A549 treated with AZD9567 at 1 μM for 4 hours (cell line): Measurements from ENCODE around the gene GAN. TPM values are rescaled to one million over a fixed set of nuclear protein-coding genes. Genes with fewer than 3 reads are reported as not detected.

Source experiments
- total RNA-seq: library from RNA; stranded (reverse); fragments of 200-300 nt; extraction: Qiagen RNA extraction; gene quantifications from 5 replicates; pipeline ENCODE4 v1.2.3, GENCODE V29; 2022; ENCODE audit not compliant: insufficient read depth

The GAN gene, protein sequence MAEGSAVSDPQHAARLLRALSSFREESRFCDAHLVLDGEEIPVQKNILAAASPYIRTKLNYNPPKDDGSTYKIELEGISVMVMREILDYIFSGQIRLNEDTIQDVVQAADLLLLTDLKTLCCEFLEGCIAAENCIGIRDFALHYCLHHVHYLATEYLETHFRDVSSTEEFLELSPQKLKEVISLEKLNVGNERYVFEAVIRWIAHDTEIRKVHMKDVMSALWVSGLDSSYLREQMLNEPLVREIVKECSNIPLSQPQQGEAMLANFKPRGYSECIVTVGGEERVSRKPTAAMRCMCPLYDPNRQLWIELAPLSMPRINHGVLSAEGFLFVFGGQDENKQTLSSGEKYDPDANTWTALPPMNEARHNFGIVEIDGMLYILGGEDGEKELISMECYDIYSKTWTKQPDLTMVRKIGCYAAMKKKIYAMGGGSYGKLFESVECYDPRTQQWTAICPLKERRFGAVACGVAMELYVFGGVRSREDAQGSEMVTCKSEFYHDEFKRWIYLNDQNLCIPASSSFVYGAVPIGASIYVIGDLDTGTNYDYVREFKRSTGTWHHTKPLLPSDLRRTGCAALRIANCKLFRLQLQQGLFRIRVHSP
- total RNA-seq = 2.2 to 3.9 TPM (median 2.7 TPM) in 5 replicates

DNA sequence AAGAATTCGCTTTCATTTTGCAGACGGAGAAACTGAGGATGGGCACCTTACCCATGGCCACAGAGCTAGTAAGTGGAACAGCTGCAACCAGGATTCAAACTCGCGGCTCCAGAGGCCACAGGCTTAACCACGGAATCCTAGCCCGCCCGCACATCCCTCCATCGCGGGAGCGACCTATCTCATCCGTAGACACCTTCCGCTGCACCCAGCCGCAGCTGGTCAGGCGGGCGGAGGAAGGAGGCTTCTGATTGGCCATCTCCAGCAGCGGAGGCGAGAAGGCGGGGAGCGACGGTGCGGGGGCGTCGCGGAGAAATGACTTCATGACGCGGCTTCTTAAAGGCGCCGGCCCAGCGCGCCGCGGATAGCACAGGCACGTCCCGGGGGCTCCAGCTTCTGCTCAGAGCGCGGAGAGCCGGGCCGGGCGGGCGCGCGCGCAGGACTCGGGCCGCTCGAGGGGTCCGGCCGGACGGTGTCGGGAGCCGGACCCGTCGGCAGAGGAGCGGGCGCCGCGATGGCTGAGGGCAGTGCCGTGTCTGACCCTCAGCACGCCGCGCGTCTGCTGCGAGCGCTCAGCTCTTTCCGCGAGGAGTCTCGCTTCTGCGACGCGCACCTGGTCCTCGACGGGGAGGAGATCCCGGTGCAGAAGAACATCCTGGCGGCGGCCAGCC lies at the start of gene GAN:
Gene GAN, plus strand, starts transcription at position 360 of the 668 bp plus-strand sequence. Its CDS starts 152 bp downstream, at position 512.

Other genes with a start within 250 kb of the GAN start
- 0.44 to 1.00 TPM (median 0.70 TPM) in 4 of 5 replicates, not detected in the other for gene C16orf46, start 237.7 kb upstream of the GAN start, total RNA-seq
- gene GCSH, start 218.6 kb upstream of the GAN start, total RNA-seq = 38.4 to 66.0 TPM (median 61.8 TPM) in 5 replicates
- 0.73 to 1.2 TPM (median 0.96 TPM) in 4 of 5 replicates, not detected in the other for gene BCO1, start 76.3 kb upstream of the GAN start, total RNA-seq
- 89.3 to 110 TPM (median 106 TPM) in 5 replicates for gene CMIP, start 129.8 kb downstream of the GAN start, total RNA-seq